Measurements from ENCODE around the gene MSGN1.
"Not testable (repeated sequence)": the region's sequence is repeated elsewhere in the genome, so short reads cannot be mapped to it uniquely, and the experiment has no call there.

Gene MSGN1

GRCh38 chr2:17805166-17805565, 11.1 kb upstream of the MSGN1 start:
- no peak for DNase-seq (ENCODE audit: low read depth in 2 of 3, low spot score in 1 of 3)

- DNase-seq (ENCODE audit: low read depth in 2 of 3, low spot score in 1 of 3), result no peak
These were observed 10.4 kb upstream of the MSGN1 start for GRCh38 chr2:17805717-17806363.

GRCh38 chr2:17813010-17813741, 3.1 kb upstream of the MSGN1 start:
- no peak for DNase-seq (ENCODE audit: low read depth in 2 of 3, low spot score in 1 of 3)

- DNase-seq (ENCODE audit: low read depth in 2 of 3, low spot score in 1 of 3), result no peak
These were observed 2.4 kb upstream of the MSGN1 start for GRCh38 chr2:17813742-17814473.

- DNase-seq (ENCODE audit: low read depth in 2 of 3, low spot score in 1 of 3), result no peak
These were observed 1.7 kb upstream of the MSGN1 start for GRCh38 chr2:17814601-17815000.

GRCh38 chr2:17815468-17816184, 634 bp upstream of the MSGN1 start:
- no peak for DNase-seq (ENCODE audit: low read depth in 2 of 3, low spot score in 1 of 3)

GRCh38 chr2:17818235-17818815, 2.1 kb downstream of the MSGN1 start:
- no peak for DNase-seq (ENCODE audit: low read depth in 2 of 3, low spot score in 1 of 3)

- no peak for DNase-seq (ENCODE audit: low read depth in 2 of 3, low spot score in 1 of 3)
These were observed 4.8 kb downstream of the MSGN1 start for GRCh38 chr2:17821080-17821479.

- DNase-seq (ENCODE audit: low read depth in 2 of 3, low spot score in 1 of 3), result no peak
These were observed 5.5 kb downstream of the MSGN1 start for GRCh38 chr2:17821535-17822444.

GRCh38 chr2:17822445-17823117, 6.3 kb downstream of the MSGN1 start:
- DNase-seq (ENCODE audit: low read depth in 2 of 3, low spot score in 1 of 3), result no peak

- DNase-seq (ENCODE audit: low read depth in 2 of 3, low spot score in 1 of 3), result not testable (repeated sequence)
These were observed 7.4 kb downstream of the MSGN1 start for GRCh38 chr2:17823646-17824045.

- no peak for DNase-seq (ENCODE audit: low read depth in 2 of 3, low spot score in 1 of 3)
These were observed 11.1 kb downstream of the MSGN1 start for GRCh38 chr2:17827316-17827715.

- DNase-seq (ENCODE audit: low read depth in 2 of 3, low spot score in 1 of 3), result no peak
These were observed 11.5 kb downstream of the MSGN1 start for GRCh38 chr2:17827785-17828184.

GRCh38 chr2:17830053-17831034, 14.1 kb downstream of the MSGN1 start:
- peak; percentile 16 to 45 (median 32) for DNase-seq (ENCODE audit: low read depth in 2 of 3, low spot score in 1 of 3)

GRCh38 chr2:17835516-17835915, 19.3 kb downstream of the MSGN1 start:
- no peak for DNase-seq (ENCODE audit: low read depth in 2 of 3, low spot score in 1 of 3)

GRCh38 chr2:17839959-17840358, 23.7 kb downstream of the MSGN1 start:
- no peak for DNase-seq (ENCODE audit: low read depth in 2 of 3, low spot score in 1 of 3)

GRCh38 chr2:17843457-17843856, 27.2 kb downstream of the MSGN1 start:
- DNase-seq (ENCODE audit: low read depth in 2 of 3, low spot score in 1 of 3), result no peak

GRCh38 chr2:17845806-17846205, 29.5 kb downstream of the MSGN1 start:
- DNase-seq (ENCODE audit: low read depth in 2 of 3, low spot score in 1 of 3), result no peak
